ENCODE data around the gene ARID4B.

Gene ARID4B

GRCh38 chr1:235124665-235125064, 203.3 kb downstream of the ARID4B start:
- ATAC-seq, result no peak
- peaks cover 68% of the 10 kb centered on the region for H3K4me1 Mint-ChIP-seq

GRCh38 chr1:235124111-235124510, 203.9 kb downstream of the ARID4B start:
- Mint-ChIP-seq H3K9me3 (no peaks in the 10 kb centered on the region), H3K4me3 (peak overlapping the region; percentile 49), H3K36me3 (ENCODE audit: low read depth) (peaks cover 77% of the 10 kb centered on the region), H3K4me1 (peaks cover 64% of the 10 kb centered on the region), H3K27ac (peak overlapping the region; percentile 74), H3K27me3 (no peaks in the 10 kb centered on the region)
- no peak for DNase-seq
- ATAC-seq, result no peak

More at GRCh38 chr1:235124665-235125064, 203.3 kb downstream of the ARID4B start:
- Mint-ChIP-seq H3K9me3 (no peaks in the 10 kb centered on the region), H3K4me3 (peak overlapping the region; percentile 51), H3K27me3 (no peaks in the 10 kb centered on the region), H3K27ac (peak overlapping the region; percentile 74), H3K36me3 (ENCODE audit: low read depth) (peaks cover 71% of the 10 kb centered on the region)
- DNase-seq, result no peak

- Mint-ChIP-seq H3K4me3 (no peak overlapping the region), H3K36me3 (ENCODE audit: low read depth) (peaks cover 82% of the 10 kb centered on the region), H3K27me3 (no peaks in the 10 kb centered on the region), H3K9me3 (no peaks in the 10 kb centered on the region), H3K4me1 (peaks cover 51% of the 10 kb centered on the region), H3K27ac (peak overlapping the region; percentile 80)
- no peak for ATAC-seq
- DNase-seq, result no peak
Observed at GRCh38 chr1:235122348-235122747, 205.6 kb downstream of the ARID4B start.

All from activated naive CD8-positive, alpha-beta T cell treated with anti-CD3 and anti-CD28 coated beads, Interleukin-2, amount 50 U/mL, for 24 hours (primary cell).